T-cell (primary cell): ENCODE results near the gene RERG. TPM values are rescaled to one million over a fixed set of nuclear protein-coding genes. Genes with fewer than 3 reads are reported as not detected.

Experiments used
- ATAC-seq, 4 experiments: fragments of 200-7000 bp in 3 of 4; fragments of 150-1000 bp in 1 of 4; cut with Tn5 transposase; replicated peaks in 1 of 4; 1 replicate in 3 of 4; 2 replicates in 1 of 4; pipeline ENCODE4 v1.10.0; 2021; ENCODE audit warnings: moderate library complexity in 3 of 4, mild to moderate bottlenecking in 2 of 4, moderate number of reproducible peaks in 1 of 4
- CTCF ChIA-PET, 2 donors: fragments of 300-600 bp; sonication (Branson Sonifier 250); formaldehyde crosslinking; loops; one replicate each; lab custom pipeline; 2022; ENCODE audit warnings: antibody characterized with exemption in 2 of 2; lab: Charles Lee
- POLR2A ChIA-PET, 2 donors: fragments of 300-600 bp; sonication (Branson Sonifier 250); formaldehyde crosslinking; loops; one replicate each; lab custom pipeline; 2022; ENCODE audit warnings: antibody characterized with exemption in 2 of 2; lab: Charles Lee
- DNase-seq, 35 experiments: peaks; one replicate each; pipeline versions ENCODE4 v3.0.0 to v3.0.0-alpha.2; 2013 to 2023
- H3K27ac ChIP-seq: one replicate; pipeline ENCODE4 v1.5.1; 2013; ENCODE audit warnings: low read length
- H3K27me3 ChIP-seq, 2 experiments: replicated peaks in 1 of 2; 1 replicate in 1 of 2; 2 replicates in 1 of 2; pipeline versions ENCODE4 v1.6.1 to v1.7.0; 2013; ENCODE audit warnings: low read length in 1 of 2, mixed read lengths in 1 of 2; ENCODE audit not compliant: control insufficient read depth in 2 of 2, insufficient read depth in 2 of 2; ENCODE audit errors: extremely low read depth in 1 of 2
- H3K36me3 ChIP-seq, 2 donors: 1 replicate in 1 of 2; 2 replicates in 1 of 2; pipeline versions ENCODE4 v1.6.1 to v1.7.0; 2013; ENCODE audit warnings: low read length in 1 of 2; ENCODE audit not compliant: control insufficient read depth in 2 of 2, insufficient read depth in 1 of 2; ENCODE audit errors: extremely low read depth in 1 of 2
- H3K4me1 ChIP-seq, 2 experiments: 1 replicate in 1 of 2; 2 replicates in 1 of 2; pipeline versions ENCODE4 v1.6.1 to v1.7.0; 2013; ENCODE audit warnings: low read length in 2 of 2, mixed read lengths in 1 of 2; ENCODE audit not compliant: insufficient read depth in 2 of 2, control insufficient read depth in 1 of 2; ENCODE audit errors: extremely low read depth in 1 of 2
- H3K4me3 ChIP-seq, 2 donors: 1 replicate in 1 of 2; 2 replicates in 1 of 2; pipeline versions ENCODE4 v1.5.1 to v1.7.0; 2013; ENCODE audit warnings: mild to moderate bottlenecking in 2 of 2, low read length in 1 of 2, moderate library complexity in 1 of 2; ENCODE audit not compliant: control insufficient read depth in 1 of 2; ENCODE audit errors: extremely low read depth in 1 of 2
- H3K9me3 ChIP-seq: 2 replicates; pipeline ENCODE4 v1.7.0; 2013
- H3K27ac Mint-ChIP-seq, 2 donors: one replicate each; pipeline ENCODE4 v1.8.0; 2020 to 2021; ENCODE audit warnings: mild to moderate bottlenecking in 2 of 2, mixed read lengths in 2 of 2
- H3K27me3 Mint-ChIP-seq, 2 donors: one replicate each; pipeline ENCODE4 v1.8.0; 2021 to 2022; ENCODE audit warnings: mixed read lengths in 2 of 2
- H3K36me3 Mint-ChIP-seq: one replicate; pipeline ENCODE4 v1.8.0; 2021; ENCODE audit warnings: mixed read lengths
- H3K4me1 Mint-ChIP-seq, 3 donors: one replicate each; pipeline ENCODE4 v1.8.0; 2020 to 2022; ENCODE audit warnings: mixed read lengths in 3 of 3, mild to moderate bottlenecking in 1 of 3
- H3K4me3 Mint-ChIP-seq, 3 donors: one replicate each; pipeline ENCODE4 v1.8.0; 2020 to 2022; ENCODE audit warnings: mild to moderate bottlenecking in 3 of 3, mixed read lengths in 3 of 3, moderate library complexity in 3 of 3
- H3K9me3 Mint-ChIP-seq, 3 donors: one replicate each; pipeline ENCODE4 v1.8.0; 2020 to 2022; ENCODE audit warnings: mixed read lengths in 3 of 3
- WGBS: methylation state at CpG from one replicate; pipeline ENCODE4 v1.1.5; 2013; ENCODE audit warnings: missing lambda C conversion rate; ENCODE audit not compliant: insufficient coverage; 5-methylcytosine and 5-hydroxymethylcytosine counted together
- total RNA-seq, 35 experiments: library from RNA in 6 of 35; stranded (reverse) in 6 of 35; fragments of 120-200 nt in 1 of 35; gene quantifications; one replicate each; pipeline versions ENCODE4 v1.2.1 to v1.2.4 and lab custom pipeline; 2013 to 2026

The RERG gene
- total RNA-seq, 5 donors from 2014 or later (not counting 1 experiment from before 2014, with no cell fraction given), result 0.20 to 0.60 TPM; not detected in 3

DNA sequence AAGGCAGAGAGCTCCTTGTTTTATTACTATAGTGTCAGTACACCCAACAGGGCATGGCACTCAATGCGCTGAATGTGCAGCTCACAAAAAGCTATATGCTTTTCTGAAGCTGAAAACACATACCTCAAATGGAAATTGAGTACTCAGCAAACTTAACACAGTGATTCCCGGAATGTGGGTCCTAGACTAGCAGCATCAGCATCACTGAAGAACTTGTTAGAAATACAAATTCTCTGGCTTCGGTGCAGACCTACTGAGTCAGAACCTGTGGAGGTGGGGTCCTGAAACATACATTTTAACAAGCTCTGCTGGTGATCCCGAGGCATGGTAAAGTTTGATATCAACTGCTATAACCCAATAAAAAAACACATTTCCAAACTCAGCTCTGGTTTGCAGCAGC lies 14.9 kb downstream of the RERG start:
- ChIA-PET POLR2A (no interaction called here), CTCF (no interaction called here)
- H3K4me1 Mint-ChIP-seq, result no peaks in the 10 kb centered on the region
- H3K27me3 Mint-ChIP-seq, result peaks cover 15 to 32% of the 10 kb centered on the region in 2 donors
- Histone ChIP-seq H3K9me3 (no peaks in the 10 kb centered on the region), H3K4me1 (no peaks in the 10 kb centered on the region), H3K36me3 (no peaks in the 10 kb centered on the region), H3K4me3 (no peak overlapping the region), H3K27ac (no peak overlapping the region), H3K27me3 (no peaks in the 10 kb centered on the region)
- H3K27ac Mint-ChIP-seq, result no peak overlapping the region
- H3K9me3 Mint-ChIP-seq, result no peaks in the 10 kb centered on the region
- H3K36me3 Mint-ChIP-seq, result no peaks in the 10 kb centered on the region
- H3K4me3 Mint-ChIP-seq, result no peak overlapping the region
- WGBS, result 100% methylated on average over 2 of the region's 4 CpGs
- ATAC-seq, result no peak
- DNase-seq, result no peak

- peaks cover 8 to 24% of the 10 kb centered on the region in 2 donors for H3K27me3 Mint-ChIP-seq
- no peaks in the 10 kb centered on the region for H3K36me3 Mint-ChIP-seq
- no peaks in the 10 kb centered on the region for H3K9me3 ChIP-seq
- WGBS, result 81% methylated on average over 3 of the region's 8 CpGs
- no peaks in the 10 kb centered on the region for H3K4me1 Mint-ChIP-seq
- no peaks in the 10 kb centered on the region for H3K27me3 ChIP-seq
- no peaks in the 10 kb centered on the region for H3K36me3 ChIP-seq
- ChIA-PET POLR2A (no interaction called here), CTCF (interaction anchor here in 1 of 2 donors (0.6 kb wide), 1 partner anchor 377 kb away, joined by 3 read pairs; no protein-coding TSS in a partner anchor)
- no peak for ATAC-seq
- no peaks in the 10 kb centered on the region for H3K4me1 ChIP-seq
- H3K4me3 ChIP-seq, result no peak overlapping the region
- no peak overlapping the region for H3K27ac ChIP-seq
- H3K27ac Mint-ChIP-seq, result no peak overlapping the region
- DNase-seq, result no peak
- H3K4me3 Mint-ChIP-seq, result no peak overlapping the region
- H3K9me3 Mint-ChIP-seq, result no peaks in the 10 kb centered on the region
Observed at GRCh38 chr12:15205341-15206010, 15.7 kb downstream of the RERG start.

DNA sequence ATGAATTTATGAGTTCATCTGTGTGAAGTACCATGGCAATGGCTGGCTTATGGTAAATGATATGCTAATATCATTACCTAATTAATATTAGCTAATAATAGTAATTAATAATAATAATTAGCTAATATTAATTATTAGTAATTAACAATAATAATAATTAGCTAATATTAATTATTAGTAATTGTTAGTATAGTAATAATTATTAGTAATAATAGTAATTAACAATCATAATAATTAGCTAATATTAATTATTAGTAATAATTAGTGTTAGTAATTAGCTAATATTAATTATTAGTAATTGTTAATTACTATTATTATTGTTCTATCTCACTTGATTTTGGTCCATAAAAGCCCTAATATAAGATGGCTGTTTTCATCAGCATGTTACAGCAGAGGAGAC lies 19.8 kb downstream of the RERG start:
- H3K27me3 ChIP-seq, result no peaks in the 10 kb centered on the region
- Mint-ChIP-seq H3K27ac (no peak overlapping the region), H3K9me3 (no peaks in the 10 kb centered on the region), H3K4me3 (no peak overlapping the region), H3K36me3 (no peaks in the 10 kb centered on the region), H3K4me1 (no peaks in the 10 kb centered on the region), H3K27me3 (peaks cover 6 to 11% of the 10 kb centered on the region in 2 donors)
- H3K9me3 ChIP-seq, result no peaks in the 10 kb centered on the region
- H3K27ac ChIP-seq, result no peak overlapping the region
- no peaks in the 10 kb centered on the region for H3K4me1 ChIP-seq
- ChIA-PET CTCF (interaction anchor here in 1 of 2 donors (0.6 to 1.0 kb wide), 2 partner anchors 77 to 206 kb away, joined by 3 to 8 read pairs; no protein-coding TSS in a partner anchor), POLR2A (interaction anchor here in 1 of 2 donors (0.6 kb wide), 1 partner anchor 13 kb away, joined by 3 read pairs; no protein-coding TSS in a partner anchor)
- no peak for DNase-seq
- ATAC-seq, result no peak
- H3K4me3 ChIP-seq, result no peak overlapping the region
- H3K36me3 ChIP-seq, result no peaks in the 10 kb centered on the region

DNA sequence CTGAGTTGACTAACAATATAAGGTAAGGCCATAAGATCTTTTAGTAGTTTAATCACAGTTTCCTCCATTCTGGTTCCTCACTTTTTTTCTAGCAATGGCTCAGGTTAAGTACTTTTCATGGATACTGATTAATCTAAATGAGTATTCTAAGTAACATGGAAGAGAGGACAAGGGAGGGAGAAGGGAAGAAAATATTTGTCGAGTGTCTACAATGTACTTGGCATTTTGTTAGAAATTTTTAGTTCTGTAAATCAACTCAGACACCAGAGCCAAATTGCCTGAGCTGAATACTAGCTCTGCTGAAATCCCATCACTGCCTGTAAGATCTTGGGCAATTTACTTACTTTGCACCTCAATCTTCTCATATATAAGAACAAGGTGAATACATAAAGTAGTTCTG lies 20.2 kb downstream of the RERG start:
- no peaks in the 10 kb centered on the region for H3K36me3 Mint-ChIP-seq
- no peak overlapping the region for H3K27ac ChIP-seq
- no peak overlapping the region for H3K27ac Mint-ChIP-seq
- H3K4me1 ChIP-seq, result no peaks in the 10 kb centered on the region
- H3K4me3 Mint-ChIP-seq, result no peak overlapping the region
- WGBS, result no CpG with 5 or more reads among the region's 1 CpG
- peaks cover 6 to 11% of the 10 kb centered on the region in 2 donors for H3K27me3 Mint-ChIP-seq
- H3K9me3 ChIP-seq, result no peaks in the 10 kb centered on the region
- no peaks in the 10 kb centered on the region for H3K4me1 Mint-ChIP-seq
- ATAC-seq, result no peak
- H3K36me3 ChIP-seq, result no peaks in the 10 kb centered on the region
- H3K9me3 Mint-ChIP-seq, result no peaks in the 10 kb centered on the region
- ChIA-PET POLR2A (no interaction called here), CTCF (interaction anchor here in 1 of 2 donors (1.0 kb wide), 1 partner anchor 77 kb away, joined by 3 read pairs; no protein-coding TSS in a partner anchor)
- H3K4me3 ChIP-seq, result no peak overlapping the region
- DNase-seq, result no peak
- H3K27me3 ChIP-seq, result no peaks in the 10 kb centered on the region

DNA sequence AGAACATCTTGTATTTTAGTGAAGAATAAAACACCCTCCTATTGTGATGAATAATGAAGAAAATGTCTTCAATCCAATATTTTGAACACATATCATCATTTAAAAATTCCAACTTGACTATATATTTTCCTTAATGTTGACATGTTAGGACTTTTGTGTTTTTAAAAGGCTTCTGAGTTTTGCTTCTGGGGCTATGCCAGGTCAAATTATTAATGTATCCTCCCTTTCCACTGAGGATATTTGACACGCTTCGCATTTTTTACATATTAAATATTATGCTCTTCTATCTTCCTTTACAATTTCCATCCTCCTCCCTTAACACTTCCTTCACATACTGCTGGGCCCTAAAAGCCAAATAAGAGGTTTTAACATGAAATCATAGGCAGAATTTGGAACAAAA lies 20.6 kb downstream of the RERG start:
- Mint-ChIP-seq H3K4me3 (no peak overlapping the region), H3K27me3 (peaks cover 6 to 11% of the 10 kb centered on the region in 2 donors), H3K4me1 (no peaks in the 10 kb centered on the region), H3K27ac (no peak overlapping the region), H3K36me3 (no peaks in the 10 kb centered on the region), H3K9me3 (no peaks in the 10 kb centered on the region)
- WGBS, result no CpG with 5 or more reads among the region's 2 CpGs
- no peak overlapping the region for H3K4me3 ChIP-seq
- POLR2A ChIA-PET, result no interaction called here
- H3K27ac ChIP-seq, result no peak overlapping the region
- ATAC-seq (no peak), DNase-seq (no peak)
- H3K9me3 ChIP-seq, result no peaks in the 10 kb centered on the region
- no peaks in the 10 kb centered on the region for H3K4me1 ChIP-seq
- no peaks in the 10 kb centered on the region for H3K36me3 ChIP-seq
- H3K27me3 ChIP-seq, result no peaks in the 10 kb centered on the region
- CTCF ChIA-PET, result no interaction called here

- H3K4me3 Mint-ChIP-seq, result no peak overlapping the region
- no peaks in the 10 kb centered on the region for H3K4me1 ChIP-seq
- H3K4me1 Mint-ChIP-seq, result no peaks in the 10 kb centered on the region
- CTCF ChIA-PET, result no interaction called here
- no peak overlapping the region for H3K4me3 ChIP-seq
- POLR2A ChIA-PET, result no interaction called here
- no peak overlapping the region for H3K27ac ChIP-seq
- H3K9me3 Mint-ChIP-seq, result no peaks in the 10 kb centered on the region
- H3K27me3 ChIP-seq, result no peaks in the 10 kb centered on the region
- H3K27ac Mint-ChIP-seq, result no peak overlapping the region
- DNase-seq (no peak), ATAC-seq (no peak)
- peaks cover 6 to 11% of the 10 kb centered on the region in 2 donors for H3K27me3 Mint-ChIP-seq
- no CpG with 5 or more reads among the region's 2 CpGs for WGBS
- H3K36me3 ChIP-seq, result no peaks in the 10 kb centered on the region
- H3K9me3 ChIP-seq, result no peaks in the 10 kb centered on the region
- no peaks in the 10 kb centered on the region for H3K36me3 Mint-ChIP-seq
Observed at GRCh38 chr12:15199930-15200329, 21.3 kb downstream of the RERG start.
